GM19463 (cell line): ENCODE results near the gene CROCC2.

Experiments
- ATAC-seq: cut with Tn5 transposase; IDR thresholded peaks from one replicate; pipeline ENCODE4 v1.9.1; 2021; ENCODE audit warnings: mild to moderate bottlenecking, moderate library complexity; ENCODE audit not compliant: unreplicated experiment

CROCC2 gene

GRCh38 chr2:240996161-240996833 is 90.2 kb downstream of the CROCC2 start:
- ATAC-seq: no peak

- no peak for ATAC-seq
These were observed 90.7 kb downstream of the CROCC2 start for GRCh38 chr2:240996834-240997140.

- ATAC-seq: no peak
These were observed 91.2 kb downstream of the CROCC2 start for GRCh38 chr2:240997141-240997855.

GRCh38 chr2:240997856-240998705 is 91.9 kb downstream of the CROCC2 start, which contains the start of gene SNED1:
TSS of gene SNED1 (plus strand) at chr2:240998618. CDS start at chr2:240998838, 220 bp downstream.
- ATAC-seq: no peak

- ATAC-seq: no peak
These were observed 92.5 kb downstream of the CROCC2 start for GRCh38 chr2:240998706-240998994.

GRCh38 chr2:240998995-240999791 is 93.1 kb downstream of the CROCC2 start:
- ATAC-seq: no peak

- no peak for ATAC-seq
These were observed 93.9 kb downstream of the CROCC2 start for GRCh38 chr2:240999873-241000541.

GRCh38 chr2:241000831-241001321 is 94.7 kb downstream of the CROCC2 start:
- ATAC-seq: no peak

- ATAC-seq: no peak
These were observed 95.5 kb downstream of the CROCC2 start for GRCh38 chr2:241001413-241002274.

GRCh38 chr2:241002275-241003046 is 96.3 kb downstream of the CROCC2 start:
- no peak for ATAC-seq

GRCh38 chr2:241003047-241003360 is 96.9 kb downstream of the CROCC2 start:
- ATAC-seq: no peak

- no peak for ATAC-seq
These were observed 97.2 kb downstream of the CROCC2 start for GRCh38 chr2:241003369-241003768.

- ATAC-seq: no peak
These were observed 97.9 kb downstream of the CROCC2 start for GRCh38 chr2:241003830-241004564.

GRCh38 chr2:241005569-241005968 is 99.4 kb downstream of the CROCC2 start:
- no peak for ATAC-seq

GRCh38 chr2:241006412-241006811 is 100.3 kb downstream of the CROCC2 start:
- no peak for ATAC-seq

GRCh38 chr2:241007111-241007510 is 101.0 kb downstream of the CROCC2 start:
- ATAC-seq: no peak

GRCh38 chr2:241007880-241008710 is 102.0 kb downstream of the CROCC2 start:
- ATAC-seq: no peak
